Nephron progenitor cell (in vitro differentiated cells): ENCODE results near the gene SH3PXD2A.
"Not testable (repeated sequence)": the region's sequence is repeated elsewhere in the genome, so short reads cannot be mapped to it uniquely, and the experiment has no call there.

Experiments used
- DNase-seq: peaks from one replicate; pipeline ENCODE4 v3.0.0; 2021
- H3K27ac Mint-ChIP-seq: 2 replicates; pipeline ENCODE4 v1.8.0; 2021; ENCODE audit warnings: mild to moderate bottlenecking, moderate library complexity, mixed read lengths
- H3K27me3 Mint-ChIP-seq: 2 replicates; pipeline ENCODE4 v1.8.0; 2021; ENCODE audit warnings: mild to moderate bottlenecking, low read depth, mixed read lengths; ENCODE audit not compliant: poor library complexity
- H3K36me3 Mint-ChIP-seq: 2 replicates; pipeline ENCODE4 v1.8.0; 2021; ENCODE audit warnings: low read depth, mixed read lengths
- H3K4me1 Mint-ChIP-seq: 2 replicates; pipeline ENCODE4 v1.8.0; 2021; ENCODE audit warnings: mixed read lengths
- H3K4me3 Mint-ChIP-seq: 2 replicates; pipeline ENCODE4 v1.8.0; 2021; ENCODE audit warnings: mild to moderate bottlenecking, moderate library complexity, mixed read lengths
- H3K9me3 Mint-ChIP-seq: 2 replicates; pipeline ENCODE4 v1.8.0; 2021; ENCODE audit warnings: mild to moderate bottlenecking, moderate library complexity, mixed read lengths
- CTCF ChIP-seq: fragments of 200-600 bp; sonication (generic); IDR thresholded peaks from 2 replicates; pipeline ENCODE4 v1.5.0; 2021; ENCODE audit warnings: antibody characterized with exemption

SH3PXD2A gene

DNA sequence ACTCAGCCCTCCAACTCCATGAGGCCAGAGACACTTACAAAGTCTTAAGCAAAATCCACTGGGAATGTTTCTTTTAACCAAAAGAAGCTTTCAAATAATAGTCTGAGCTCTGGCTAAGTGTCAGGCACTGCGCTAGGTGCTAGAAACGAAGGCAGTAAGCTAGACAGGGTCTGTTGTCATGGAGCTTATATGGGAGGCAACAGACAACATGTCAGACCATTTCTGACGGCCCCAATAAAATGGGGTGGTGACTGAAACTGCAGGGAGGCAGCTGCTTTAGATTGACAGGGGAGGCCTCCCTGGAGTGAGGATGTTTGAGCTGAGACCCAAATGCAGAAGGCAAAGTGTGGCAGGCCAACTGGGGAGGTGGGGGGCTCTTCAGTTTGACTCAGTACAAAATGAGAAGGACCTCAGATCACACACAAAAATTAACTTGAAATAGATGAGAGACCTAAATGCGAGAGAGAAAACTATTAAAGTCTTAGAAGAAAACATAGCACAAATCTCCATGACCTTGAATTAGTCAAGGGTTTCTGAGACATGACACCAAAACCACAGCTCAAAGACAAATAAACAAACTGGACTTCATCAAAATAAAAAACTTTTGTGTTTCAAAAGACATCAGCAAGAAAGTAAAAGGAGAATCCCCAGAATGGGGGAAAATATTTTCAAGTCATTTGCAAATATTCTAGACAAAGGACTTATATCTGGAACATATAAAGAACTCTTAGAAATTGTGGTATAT, 40.6 kb downstream of the SH3PXD2A start:
- H3K27me3 Mint-ChIP-seq: peaks cover 16% of the 10 kb centered on the region
- no peaks in the 10 kb centered on the region for H3K9me3 Mint-ChIP-seq
- H3K4me3 Mint-ChIP-seq: no peak overlapping the region
- DNase-seq: no peak
- peaks cover 75% of the 10 kb centered on the region for H3K4me1 Mint-ChIP-seq
- H3K27ac Mint-ChIP-seq: peak overlapping the region; percentile 15
- no peak for TF ChIP-seq CTCF
- no peaks in the 10 kb centered on the region for H3K36me3 Mint-ChIP-seq

DNA sequence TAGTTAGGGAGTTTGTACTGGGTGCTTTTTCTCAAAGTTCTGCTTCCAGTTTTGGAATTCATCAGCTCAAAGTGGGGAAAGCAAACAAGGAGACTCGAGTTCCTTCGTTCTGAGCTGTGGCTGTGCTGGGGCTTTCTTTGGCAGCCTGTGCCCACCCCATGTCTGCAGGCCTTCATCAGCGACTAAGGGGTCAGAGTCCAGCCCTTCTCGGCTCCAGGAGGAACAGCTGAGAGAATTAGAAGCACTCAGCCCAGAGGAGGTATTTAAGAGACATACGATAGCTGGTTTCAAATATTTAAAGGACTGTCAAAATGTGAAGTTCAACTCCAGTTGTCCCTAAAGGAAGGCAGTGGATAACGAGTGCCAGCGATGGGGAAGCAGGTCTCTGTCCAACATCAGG, 41.3 kb downstream of the SH3PXD2A start:
- H3K27ac Mint-ChIP-seq: no peak overlapping the region
- peaks cover 69% of the 10 kb centered on the region for H3K4me1 Mint-ChIP-seq
- H3K9me3 Mint-ChIP-seq: no peaks in the 10 kb centered on the region

GRCh38 chr10:103813312-103813711, 42.1 kb downstream of the SH3PXD2A start:
- H3K36me3 Mint-ChIP-seq, H3K9me3 Mint-ChIP-seq, H3K4me3 Mint-ChIP-seq, DNase-seq: not testable (repeated sequence)
- Mint-ChIP-seq H3K27ac (peak overlapping the region; percentile 25), H3K4me1 (peaks cover 69% of the 10 kb centered on the region), H3K27me3 (peaks cover 15% of the 10 kb centered on the region)

More for the DNA sequence above, 41.3 kb downstream of the SH3PXD2A start:
- Mint-ChIP-seq H3K36me3 (no peaks in the 10 kb centered on the region), H3K27me3 (peaks cover 13% of the 10 kb centered on the region), H3K4me3 (peak overlapping the region; percentile 23)
- no peak for TF ChIP-seq CTCF
- no peak for DNase-seq

- TF ChIP-seq CTCF: no peak
- Mint-ChIP-seq H3K4me1 (peaks cover 68% of the 10 kb centered on the region), H3K36me3 (no peaks in the 10 kb centered on the region), H3K27ac (peak overlapping the region; percentile 36), H3K9me3 (no peaks in the 10 kb centered on the region), H3K4me3 (no peak overlapping the region), H3K27me3 (peaks cover 19% of the 10 kb centered on the region)
- DNase-seq: peak; percentile 21
Observed at GRCh38 chr10:103812432-103812831, 42.9 kb downstream of the SH3PXD2A start.

GRCh38 chr10:103812004-103812403, 43.4 kb downstream of the SH3PXD2A start:
- no peaks in the 10 kb centered on the region for H3K36me3 Mint-ChIP-seq
- H3K27me3 Mint-ChIP-seq: peaks cover 18% of the 10 kb centered on the region
- TF ChIP-seq CTCF: no peak
- DNase-seq: no peak
- no peaks in the 10 kb centered on the region for H3K9me3 Mint-ChIP-seq
- H3K4me3 Mint-ChIP-seq: no peak overlapping the region
- H3K4me1 Mint-ChIP-seq: peaks cover 73% of the 10 kb centered on the region
- H3K27ac Mint-ChIP-seq: no peak overlapping the region

GRCh38 chr10:103811463-103811862, 43.9 kb downstream of the SH3PXD2A start:
- no peak for DNase-seq
- no peak for TF ChIP-seq CTCF
- Mint-ChIP-seq H3K27me3 (peaks cover 16% of the 10 kb centered on the region), H3K9me3 (no peaks in the 10 kb centered on the region), H3K36me3 (no peaks in the 10 kb centered on the region), H3K4me1 (peaks cover 78% of the 10 kb centered on the region), H3K27ac (peak overlapping the region; percentile 38), H3K4me3 (no peak overlapping the region)
